GM23248 (cell line): ENCODE measurements around the gene KCNJ12. TPM values are rescaled to one million over a fixed set of nuclear protein-coding genes. Genes with fewer than 3 reads are reported as not detected.
"Not testable (repeated sequence)": the region's sequence is repeated elsewhere in the genome, so short reads cannot be mapped to it uniquely, and the experiment has no call there.

ENCODE experiments used
- DNase-seq: peaks from one replicate; pipeline ENCODE4 v3.0.0-alpha.2; 2015
- H2AFZ ChIP-seq: fragments of 200-600 bp; sonication (generic); 2 replicates; pipeline ENCODE4 v1.6.1; 2016; ENCODE audit warnings: antibody characterized with exemption
- H3F3A ChIP-seq: fragments of 200-600 bp; sonication (generic); 2 replicates; pipeline ENCODE4 v1.6.1; 2016; ENCODE audit warnings: mild to moderate bottlenecking, antibody characterized with exemption, mixed run types; ENCODE audit not compliant: insufficient read depth
- H3K27ac ChIP-seq: fragments of 200-600 bp; sonication (generic); 2 replicates; pipeline ENCODE4 v1.5.1; 2016; ENCODE audit warnings: mild to moderate bottlenecking
- H3K27me3 ChIP-seq: fragments of 200-600 bp; sonication (generic); replicated peaks from 2 replicates; pipeline ENCODE4 v1.6.1; 2016; ENCODE audit warnings: mild to moderate bottlenecking; ENCODE audit not compliant: insufficient read depth
- H3K36me3 ChIP-seq: fragments of 200-600 bp; sonication (generic); 2 replicates; pipeline ENCODE4 v1.6.1; 2016; ENCODE audit warnings: low read depth, mild to moderate bottlenecking
- H3K4me1 ChIP-seq: fragments of 200-600 bp; sonication (generic); 2 replicates; pipeline ENCODE4 v1.6.1; 2016; ENCODE audit warnings: mild to moderate bottlenecking; ENCODE audit not compliant: insufficient read depth
- H3K4me2 ChIP-seq: fragments of 200-600 bp; sonication (generic); one replicate; pipeline ENCODE4 v1.6.1; 2016; ENCODE audit warnings: mild to moderate bottlenecking; ENCODE audit not compliant: unreplicated experiment
- H3K4me3 ChIP-seq: fragments of 200-600 bp; sonication (generic); 2 replicates; pipeline ENCODE4 v1.5.1; 2016; ENCODE audit warnings: mild to moderate bottlenecking
- H3K79me2 ChIP-seq: fragments of 200-600 bp; sonication (generic); 2 replicates; pipeline ENCODE4 v1.6.1; 2016; ENCODE audit warnings: mild to moderate bottlenecking; ENCODE audit not compliant: insufficient read depth
- H3K9ac ChIP-seq: fragments of 200-600 bp; sonication (generic); 2 replicates; pipeline ENCODE4 v1.6.1; 2016; ENCODE audit warnings: mild to moderate bottlenecking
- H3K9me2 ChIP-seq: fragments of 200-600 bp; sonication (generic); 2 replicates; pipeline ENCODE4 v1.6.1; 2016; ENCODE audit warnings: mixed run types, mild to moderate bottlenecking, moderate library complexity; ENCODE audit not compliant: insufficient read depth
- H3K9me3 ChIP-seq: fragments of 200-600 bp; sonication (generic); one replicate; pipeline ENCODE4 v1.6.1; 2017; ENCODE audit warnings: low read depth
- H4K20me1 ChIP-seq: fragments of 200-600 bp; sonication (generic); 2 replicates; pipeline ENCODE4 v1.6.0; 2016; ENCODE audit not compliant: insufficient read depth
- WGBS, 2 experiments: methylation state at CpG; one replicate each; pipeline ENCODE4 v1.1.6; 2015 to 2017; ENCODE audit warnings: low lambda C conversion rate in 2 of 2, low coverage in 1 of 2; ENCODE audit errors: missing lambda C conversion rate in 2 of 2; 5-methylcytosine and 5-hydroxymethylcytosine counted together
- in situ Hi-C: fragments of 300-500 bp; cut with MboI; formaldehyde crosslinking; loops from 2 replicates; pipeline ENCODE4 v1.15.0; 2020
- polyA plus RNA-seq: library from polyadenylated mRNA; unstranded; fragments of >200 nt; fragmentation: Nextera tagmentation; extraction: Ambion mirVana; gene quantifications from 2 replicates; pipeline ENCODE4 v1.2.1, GENCODE V29; 2016
- total RNA-seq: library from RNA; depleted of rRNA; stranded (reverse); fragments of >200 nt; shearing (Covaris generic); gene quantifications from 2 replicates; pipeline ENCODE4 v1.2.3, GENCODE V29; 2014

The KCNJ12 gene
- total and polyA plus RNA-seq, 2 experiments from 2014 or later, result 0.29 to 0.54 TPM

DNA sequence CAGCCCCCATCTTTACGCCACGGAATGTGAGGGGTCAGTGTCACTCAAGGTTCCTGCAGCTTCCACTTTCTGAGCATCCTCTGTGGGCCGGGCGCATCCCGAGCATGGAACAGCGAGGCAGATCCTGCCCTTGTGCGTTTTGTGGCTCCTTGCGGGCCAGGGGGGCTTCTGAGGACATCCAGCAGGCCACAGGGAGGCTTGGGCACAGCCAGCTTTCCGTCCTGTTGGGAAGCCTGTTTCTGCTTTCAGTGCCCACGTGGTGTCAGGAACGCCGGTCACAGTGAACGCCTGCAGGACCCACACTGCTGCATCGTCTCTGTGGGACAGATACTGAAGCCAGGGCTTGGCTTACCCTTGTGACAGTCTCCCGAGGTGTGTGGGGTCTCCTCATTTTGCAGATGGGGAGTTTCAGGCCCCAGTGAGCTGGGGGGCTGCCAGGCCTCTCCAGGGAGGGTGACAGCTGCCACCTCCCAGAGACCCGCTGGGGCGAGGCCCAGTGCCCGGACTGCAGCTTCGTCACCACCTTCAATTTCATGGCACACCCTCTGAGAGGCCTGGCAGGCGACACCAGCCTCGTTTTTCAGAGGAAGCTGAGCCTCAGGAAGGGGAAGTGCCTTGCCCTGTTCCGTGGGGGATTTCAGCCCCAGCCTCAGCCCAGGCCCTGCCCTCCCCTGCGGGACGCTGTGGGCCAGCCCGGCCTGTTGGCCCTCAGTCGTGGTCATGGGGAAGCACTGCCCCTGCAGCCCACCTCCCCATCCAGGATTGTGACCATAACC is 29.0 kb downstream of the KCNJ12 start:
- H3K27ac ChIP-seq, H3K4me2 ChIP-seq, H2AFZ ChIP-seq, H3K4me3 ChIP-seq, H3K79me2 ChIP-seq, H3K27me3 ChIP-seq, H4K20me1 ChIP-seq, H3K9me3 ChIP-seq, H3K9me2 ChIP-seq, H3K36me3 ChIP-seq, H3K4me1 ChIP-seq, DNase-seq, H3F3A ChIP-seq, in situ Hi-C loops, H3K9ac ChIP-seq: not testable (repeated sequence)
- WGBS, 2 experiments, result 47 to 57% methylated on average over 18 to 22 of the region's 26 CpGs

DNA sequence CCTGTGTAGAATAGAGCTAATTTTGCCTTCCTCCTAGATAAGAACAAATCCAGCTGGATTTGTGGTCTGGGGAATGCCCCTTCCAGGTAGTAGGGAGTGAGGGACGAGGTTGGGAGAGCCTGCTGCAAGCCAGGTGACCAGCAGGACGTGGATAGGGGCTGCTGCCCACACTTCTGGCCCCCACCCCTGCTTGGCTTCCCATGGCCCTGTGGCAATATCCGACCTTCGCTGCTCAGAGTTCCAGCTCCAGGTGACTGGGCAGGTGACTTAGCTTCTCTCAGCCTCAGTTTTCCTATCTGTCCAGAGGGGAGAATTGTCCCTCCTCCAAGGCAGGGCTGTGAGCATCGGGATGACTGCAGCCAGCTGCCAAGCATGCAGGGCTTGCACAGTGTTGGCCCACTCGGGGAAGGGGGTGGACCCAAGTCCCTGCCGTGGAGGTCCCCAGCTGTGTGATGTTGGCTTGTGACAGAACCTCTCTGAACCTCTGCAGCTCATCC is 29.8 kb downstream of the KCNJ12 start:
- H3K4me1 ChIP-seq, H3K4me2 ChIP-seq, H3K27ac ChIP-seq, H4K20me1 ChIP-seq, H3K4me3 ChIP-seq, H3K9ac ChIP-seq, DNase-seq, in situ Hi-C loops, H3K9me2 ChIP-seq, H2AFZ ChIP-seq, H3K9me3 ChIP-seq, H3K27me3 ChIP-seq, H3K36me3 ChIP-seq, H3F3A ChIP-seq, H3K79me2 ChIP-seq: not testable (repeated sequence)
- WGBS, 2 experiments, result 74 to 75% methylated on average over 7 of the region's 7 CpGs

DNA sequence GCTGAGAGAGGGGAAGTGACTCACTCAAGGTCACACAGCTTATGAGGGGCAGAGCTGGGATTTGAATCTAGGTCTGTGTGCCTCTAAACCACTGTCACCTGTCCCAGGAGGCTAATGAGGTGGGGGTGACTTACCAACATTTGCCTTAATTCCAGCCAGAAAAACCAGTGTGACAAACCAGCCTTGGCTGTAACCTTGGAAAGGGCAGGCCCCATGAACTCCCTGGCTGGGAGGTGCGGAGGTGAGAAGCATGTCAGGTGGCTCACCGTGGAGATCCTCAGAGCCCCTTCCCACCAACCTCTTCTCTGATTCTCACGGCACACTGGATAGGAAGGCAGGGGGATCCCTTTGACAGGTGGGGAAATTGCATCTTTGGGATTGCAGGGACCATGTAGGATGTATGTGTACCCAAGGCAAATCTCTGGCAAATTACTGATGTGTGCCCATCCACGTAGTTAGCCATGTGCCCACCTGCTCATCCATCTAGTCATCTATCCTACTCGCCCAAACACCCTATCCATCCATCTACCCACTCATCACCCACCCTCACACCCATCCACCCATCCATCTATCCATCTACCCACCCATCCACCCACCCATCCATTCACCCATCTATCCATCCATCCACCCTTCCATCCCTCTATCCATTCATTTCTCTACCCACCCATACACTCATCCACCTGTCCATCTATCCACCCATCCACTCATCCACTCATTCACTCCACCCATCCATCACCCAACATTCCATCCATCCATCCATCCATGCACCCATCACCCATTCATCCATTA is 30.7 kb downstream of the KCNJ12 start:
- H3K9me3 ChIP-seq, H3K27me3 ChIP-seq, H3K27ac ChIP-seq, H3K79me2 ChIP-seq, H3K9ac ChIP-seq, in situ Hi-C loops, H3K4me1 ChIP-seq, H3K4me2 ChIP-seq, H3K9me2 ChIP-seq, H3F3A ChIP-seq, DNase-seq, H3K36me3 ChIP-seq, H3K4me3 ChIP-seq, H2AFZ ChIP-seq, H4K20me1 ChIP-seq: not testable (repeated sequence)
- WGBS, 2 experiments, result 71 to 72% methylated on average over 3 to 5 of the region's 5 CpGs

DNA sequence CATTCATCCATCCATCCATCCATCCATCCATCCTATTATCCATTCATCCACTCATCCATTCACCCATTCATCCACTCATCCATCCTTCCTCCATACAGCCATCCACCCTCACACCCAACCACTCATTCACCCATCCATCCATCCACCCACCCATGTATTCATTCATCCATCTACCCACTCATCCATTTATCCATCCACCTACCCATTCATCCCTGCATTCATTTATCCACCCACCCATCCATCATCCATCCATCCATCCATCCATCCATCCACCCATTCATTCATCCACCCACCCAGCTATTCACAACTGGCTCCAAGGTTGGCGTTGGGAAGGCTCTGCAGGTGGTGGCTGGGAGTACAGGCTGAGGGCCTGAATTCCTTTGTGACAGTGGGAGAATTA is 31.6 kb downstream of the KCNJ12 start:
- H3F3A ChIP-seq, H3K9me3 ChIP-seq, H3K36me3 ChIP-seq, in situ Hi-C loops, H3K79me2 ChIP-seq, H3K9me2 ChIP-seq, H3K4me3 ChIP-seq, H3K4me1 ChIP-seq, H3K9ac ChIP-seq, H2AFZ ChIP-seq, H4K20me1 ChIP-seq, H3K27ac ChIP-seq, H3K27me3 ChIP-seq, DNase-seq, H3K4me2 ChIP-seq: not testable (repeated sequence)
- 61 to 86% methylated on average over 1 of the region's 1 CpG for WGBS, 2 experiments

DNA sequence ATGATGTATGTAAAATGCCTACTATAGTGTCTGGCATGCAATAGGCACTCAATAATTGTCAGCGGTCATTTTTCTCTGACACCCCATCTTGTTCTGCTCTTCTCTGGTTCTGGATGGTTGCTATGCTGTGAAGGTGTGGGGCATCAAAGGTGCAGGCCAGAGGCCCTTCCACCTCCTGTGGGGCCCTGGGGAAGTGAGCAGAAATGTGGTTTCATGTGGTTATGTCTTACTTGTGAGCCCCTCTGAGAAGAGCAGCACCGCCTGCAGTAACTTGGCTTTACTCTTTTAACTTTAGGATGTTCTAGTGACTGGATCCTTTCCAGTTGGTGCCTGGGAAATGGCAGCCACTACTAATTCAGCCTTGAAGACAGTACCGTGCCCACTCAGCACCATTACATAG is 32.1 kb downstream of the KCNJ12 start:
- H3K4me3 ChIP-seq, H4K20me1 ChIP-seq, H3K9me3 ChIP-seq, H3K9me2 ChIP-seq, H3K79me2 ChIP-seq, in situ Hi-C loops, H3K27ac ChIP-seq, H3K27me3 ChIP-seq, H3K36me3 ChIP-seq, H3K4me1 ChIP-seq, H3K4me2 ChIP-seq, H3F3A ChIP-seq, H2AFZ ChIP-seq, H3K9ac ChIP-seq, DNase-seq: not testable (repeated sequence)
- 70 to 73% methylated on average over 3 of the region's 3 CpGs for WGBS, 2 experiments

DNA sequence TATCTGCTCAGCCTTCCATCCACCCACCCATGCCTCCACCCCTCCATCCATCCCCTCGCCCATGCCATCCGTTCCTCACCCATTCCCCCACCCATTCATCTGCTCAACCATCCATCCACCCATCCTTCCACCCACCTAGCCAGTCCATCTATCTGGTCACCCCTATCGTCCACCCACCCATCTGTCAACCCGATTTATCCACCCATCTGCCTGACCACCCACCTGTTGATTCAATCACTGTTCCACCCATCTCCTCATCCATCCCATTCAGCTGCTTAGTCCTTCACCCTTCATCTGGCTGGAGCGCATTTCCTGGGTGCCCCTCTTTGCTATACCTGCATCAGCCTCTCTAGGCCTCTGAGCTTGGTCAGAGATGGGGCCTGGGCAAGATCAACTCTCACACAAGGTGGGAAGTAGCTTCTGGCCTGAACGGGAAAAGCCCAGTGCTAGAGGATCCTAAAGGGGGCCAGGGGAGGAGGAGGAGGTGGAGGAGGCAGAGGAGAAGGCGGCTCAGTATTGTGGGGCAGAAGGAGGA is 32.7 kb downstream of the KCNJ12 start:
- H3K4me3 ChIP-seq, H3K9me3 ChIP-seq, DNase-seq, H3K36me3 ChIP-seq, in situ Hi-C loops, H3K4me2 ChIP-seq, H3F3A ChIP-seq, H3K79me2 ChIP-seq, H3K4me1 ChIP-seq, H3K27me3 ChIP-seq, H3K9ac ChIP-seq, H3K27ac ChIP-seq, H2AFZ ChIP-seq, H4K20me1 ChIP-seq, H3K9me2 ChIP-seq: not testable (repeated sequence)
- 52 to 56% methylated on average over 5 to 7 of the region's 7 CpGs for WGBS, 2 experiments

DNA sequence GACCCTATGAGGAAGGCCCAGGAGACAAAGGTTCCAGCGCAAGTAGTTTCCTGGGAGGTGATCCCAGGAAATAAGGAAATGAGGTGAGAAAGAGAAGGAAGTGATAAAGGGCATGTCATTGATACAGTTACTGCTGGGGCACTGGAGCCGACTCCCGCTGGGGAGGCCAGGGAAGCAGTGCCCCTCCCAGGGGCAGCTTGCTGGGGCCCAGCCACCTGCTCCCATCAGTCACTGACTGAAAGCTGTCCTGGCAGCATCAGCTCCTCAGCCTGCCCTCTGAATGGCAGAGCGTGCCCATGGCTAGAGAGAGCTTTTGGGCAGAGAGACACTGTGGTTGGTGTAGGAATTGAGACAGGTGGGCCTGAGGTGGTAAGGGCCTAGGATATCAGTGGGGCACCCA is 33.2 kb downstream of the KCNJ12 start:
- H3K27ac ChIP-seq, H4K20me1 ChIP-seq, H3K9ac ChIP-seq, H3K36me3 ChIP-seq, H3K9me3 ChIP-seq, in situ Hi-C loops, DNase-seq, H3K79me2 ChIP-seq, H3K27me3 ChIP-seq, H2AFZ ChIP-seq, H3K4me1 ChIP-seq, H3F3A ChIP-seq, H3K4me2 ChIP-seq, H3K9me2 ChIP-seq, H3K4me3 ChIP-seq: not testable (repeated sequence)
- WGBS, 2 experiments, result 73 to 75% methylated on average over 4 of the region's 4 CpGs
